ENCODE measurements around the gene PRKD2. TPM values are rescaled to one million over a fixed set of nuclear protein-coding genes. Genes with fewer than 3 reads are reported as not detected.
A peak's percentile ranks its signal among the peaks of the same experiment; 100 is the strongest.
"Not testable (repeated sequence)": the region's sequence is repeated elsewhere in the genome, so short reads cannot be mapped to it uniquely, and the experiment has no call there.

PRKD2 gene
- polyA plus RNA-seq (2012; ENCODE audit: low read depth, missing spikeins) = 48.0 TPM

DNA sequence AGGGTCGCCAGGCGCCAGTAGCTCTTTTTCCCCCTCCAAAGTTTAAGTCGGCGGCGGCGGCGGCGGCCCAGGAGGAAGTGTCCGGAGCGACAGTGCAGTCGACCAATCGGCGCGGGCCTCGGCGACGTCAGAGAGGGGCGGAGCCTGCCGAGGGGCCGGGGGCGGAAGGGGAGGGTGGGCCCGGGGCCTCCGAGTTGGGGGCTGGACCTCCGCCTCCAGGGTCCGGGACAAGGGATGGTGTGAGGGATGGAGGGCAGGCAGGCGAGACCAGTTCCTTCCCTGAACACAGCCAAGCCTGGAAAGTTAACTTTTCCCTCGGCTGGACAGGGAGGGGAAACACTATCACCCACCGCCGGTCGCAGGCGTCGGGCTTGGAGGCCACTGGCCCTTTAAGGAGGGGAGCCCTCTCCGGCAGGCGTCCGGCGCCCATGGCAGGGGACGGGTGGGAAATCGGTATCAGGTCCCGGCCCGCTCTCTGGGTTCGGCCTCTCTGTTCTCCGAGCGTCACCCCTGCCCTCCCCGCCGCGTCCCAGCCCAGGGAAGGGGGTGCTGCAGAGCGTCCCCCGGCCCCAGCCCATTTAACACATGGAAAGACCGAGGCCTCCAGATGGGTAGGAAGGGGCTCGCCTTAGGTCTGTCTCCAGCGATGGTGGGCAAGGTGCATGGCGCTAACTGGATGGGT lies at the start of gene PRKD2:
Gene PRKD2, minus strand, starts transcription at position 81 of the 682 bp plus-strand sequence. CDS start 744 bp downstream, outside the sequence.
- no peak for TF ChIP-seq TAF1 (IDR thresholded peaks at IDR 0.05; ENCODE audit: low read depth, low read length)
- TF ChIP-seq SPI1 (IDR thresholded peaks at IDR 0.05; ENCODE audit: low read depth, low read length) = peak; percentile 56
- TF ChIP-seq POLR2AphosphoS5 (IDR thresholded peaks at IDR 0.05; ENCODE audit: low read depth, low read length) = 0 out of 2 replicates have a peak, but pooled peaks have one; percentile 16
- DNase-seq (ENCODE audit: insufficient read length, low spot score) (peak; percentile 89), FAIRE-seq (peak; percentile 90)

DNA sequence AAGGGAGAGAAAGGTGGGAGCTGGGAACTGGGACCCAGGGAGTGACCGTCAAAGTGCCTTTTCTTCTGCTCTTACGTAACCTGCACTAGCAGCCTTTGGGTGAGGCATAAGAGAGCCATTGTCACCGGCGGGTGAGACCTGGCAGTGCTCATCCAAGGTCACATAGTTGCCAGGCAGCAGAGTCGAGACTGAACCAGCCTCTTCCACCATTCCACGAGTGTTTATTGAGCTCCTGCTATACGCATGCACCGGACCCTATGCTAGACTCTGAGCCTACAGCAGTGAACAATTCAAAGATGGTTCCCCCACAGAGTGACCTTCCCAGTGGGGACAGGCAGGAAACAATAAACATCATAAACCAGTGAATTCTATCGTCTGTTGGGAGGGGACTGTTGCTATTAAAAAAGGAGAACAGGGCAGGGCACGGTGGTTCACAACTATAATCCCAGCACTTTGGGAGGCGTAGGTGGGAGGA lies 47.9 kb upstream of the PRKD2 start:
- DNase-seq (ENCODE audit: insufficient read length, low spot score) (no peak), FAIRE-seq (no peak)
- TF ChIP-seq POLR2A (IDR thresholded peaks at IDR 0.05; ENCODE audit: low read depth, low read length) = no peak

DNA sequence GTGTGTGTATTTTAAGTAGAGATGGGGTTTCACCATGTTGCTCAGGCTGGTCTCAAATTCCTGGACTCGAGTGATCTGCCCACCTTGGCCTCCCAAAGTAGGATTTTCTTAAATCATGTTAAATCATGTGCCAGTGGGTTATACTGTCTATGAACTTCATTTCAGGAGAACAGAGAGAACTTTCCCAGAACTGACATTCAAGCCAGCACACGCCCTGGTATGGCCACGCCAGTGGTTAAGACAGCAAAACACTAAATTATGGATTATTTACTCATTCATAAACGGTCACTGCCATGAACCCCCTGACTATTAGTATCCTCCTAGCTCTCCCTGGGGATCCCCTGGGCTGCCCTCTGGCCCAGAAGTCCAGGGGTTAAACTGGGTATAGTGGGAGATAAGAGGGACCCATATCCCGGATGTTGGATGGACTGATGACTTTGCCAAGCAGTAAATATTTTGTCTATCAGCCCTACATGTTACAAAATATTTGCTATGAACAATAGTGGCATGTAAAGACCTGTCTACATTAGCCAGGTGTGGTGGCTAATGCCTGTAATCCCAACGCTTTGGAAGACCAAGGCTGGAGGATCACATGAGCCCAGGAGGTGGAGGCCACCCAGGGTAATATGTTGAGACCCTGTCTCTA lies 45.5 kb upstream of the PRKD2 start:
- DNase-seq (ENCODE audit: insufficient read length, low spot score) (no peak), FAIRE-seq (no peak)
- TF ChIP-seq PAX5 (IDR thresholded peaks at IDR 0.05; ENCODE audit: insufficient read depth, low read length, severe bottlenecking) (no peak), POLR2AphosphoS5 (IDR thresholded peaks at IDR 0.05; ENCODE audit: low read depth, low read length) (no peak)

DNA sequence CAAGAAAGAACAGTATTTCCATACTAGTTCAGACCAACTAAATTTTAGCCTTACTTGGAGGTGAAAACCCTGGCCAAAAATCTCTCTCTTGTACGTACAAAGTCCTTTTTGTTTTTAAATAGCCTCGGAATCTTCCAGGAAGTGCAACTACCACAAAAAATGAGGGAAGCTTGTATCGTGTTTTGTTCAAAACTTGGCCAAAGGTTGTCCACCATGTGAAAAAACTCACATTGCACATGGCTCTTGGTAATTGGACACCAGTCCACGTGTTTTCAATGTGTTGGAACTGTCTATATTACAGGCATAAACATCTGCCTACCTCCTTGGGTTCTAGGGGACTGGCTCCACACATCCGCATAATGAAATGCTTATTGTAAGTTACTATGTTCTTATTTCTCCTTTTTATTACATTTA lies 44.5 kb upstream of the PRKD2 start:
- FAIRE-seq (no peak), DNase-seq (ENCODE audit: insufficient read length, low spot score) (no peak)
- TF ChIP-seq POLR2A (IDR thresholded peaks at IDR 0.05; ENCODE audit: low read depth, low read length) (no peak), PAX5 (IDR thresholded peaks at IDR 0.05; ENCODE audit: insufficient read depth, low read length, severe bottlenecking) (no peak), POLR2AphosphoS5 (IDR thresholded peaks at IDR 0.05; ENCODE audit: low read depth, low read length) (no peak), SPI1 (IDR thresholded peaks at IDR 0.05; ENCODE audit: low read depth, low read length) (no peak), POU2F2 (IDR thresholded peaks at IDR 0.05; ENCODE audit: low read depth, low read length) (no peak)

GRCh38 chr19:46760897-46761296 lies 44.0 kb upstream of the PRKD2 start:
- DNase-seq (ENCODE audit: insufficient read length, low spot score); FAIRE-seq: not testable (repeated sequence)

- no peak for DNase-seq (ENCODE audit: insufficient read length, low spot score)
- FAIRE-seq = no peak
- TF ChIP-seq TAF1 (IDR thresholded peaks at IDR 0.05; ENCODE audit: low read depth, low read length) = no peak
- no peak for TF ChIP-seq POLR2A (IDR thresholded peaks at IDR 0.05; ENCODE audit: low read depth, low read length)
- TF ChIP-seq SPI1 (IDR thresholded peaks at IDR 0.05; ENCODE audit: low read depth, low read length) = no peak
- no peak for TF ChIP-seq POLR2AphosphoS5 (IDR thresholded peaks at IDR 0.05; ENCODE audit: low read depth, low read length)
- TF ChIP-seq PAX5 (IDR thresholded peaks at IDR 0.05; ENCODE audit: insufficient read depth, low read length, severe bottlenecking) = no peak
- TF ChIP-seq POU2F2 (IDR thresholded peaks at IDR 0.05; ENCODE audit: low read depth, low read length) = no peak
Observed at GRCh38 chr19:46760363-46760762, 43.4 kb upstream of the PRKD2 start.

DNA sequence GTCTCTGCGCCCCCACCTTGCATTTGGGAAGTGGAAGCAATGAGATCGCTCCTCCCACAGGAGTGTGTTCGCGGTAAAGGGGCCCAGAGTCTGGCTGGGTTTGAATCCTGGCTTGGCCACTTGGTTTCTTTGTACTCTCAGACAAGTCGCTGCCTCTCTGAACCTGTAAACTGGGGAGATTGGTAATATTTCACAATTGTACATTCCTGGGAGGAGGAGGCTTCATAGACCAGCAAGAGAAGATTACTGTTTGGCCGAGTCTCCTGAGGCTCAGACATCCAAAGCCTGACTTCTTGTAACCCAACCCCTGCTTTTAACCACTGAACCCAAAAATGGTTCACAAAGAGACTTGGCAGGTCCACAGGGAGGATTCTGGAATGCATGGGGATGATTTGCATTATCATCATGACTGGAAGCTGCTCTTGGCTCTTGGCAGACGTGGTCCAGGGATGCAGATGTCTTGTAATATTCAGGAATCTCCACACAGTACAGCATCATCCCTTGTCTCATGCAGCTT lies 43.0 kb upstream of the PRKD2 start:
- TF ChIP-seq SPI1 (IDR thresholded peaks at IDR 0.05; ENCODE audit: low read depth, low read length) = no peak
- no peak for TF ChIP-seq TAF1 (IDR thresholded peaks at IDR 0.05; ENCODE audit: low read depth, low read length)
- no peak for TF ChIP-seq POU2F2 (IDR thresholded peaks at IDR 0.05; ENCODE audit: low read depth, low read length)
- TF ChIP-seq PAX5 (IDR thresholded peaks at IDR 0.05; ENCODE audit: insufficient read depth, low read length, severe bottlenecking) = no peak
- no peak for TF ChIP-seq POLR2AphosphoS5 (IDR thresholded peaks at IDR 0.05; ENCODE audit: low read depth, low read length)
- no peak for TF ChIP-seq POLR2A (IDR thresholded peaks at IDR 0.05; ENCODE audit: low read depth, low read length)
- FAIRE-seq = no peak
- DNase-seq (ENCODE audit: insufficient read length, low spot score) = no peak

DNA sequence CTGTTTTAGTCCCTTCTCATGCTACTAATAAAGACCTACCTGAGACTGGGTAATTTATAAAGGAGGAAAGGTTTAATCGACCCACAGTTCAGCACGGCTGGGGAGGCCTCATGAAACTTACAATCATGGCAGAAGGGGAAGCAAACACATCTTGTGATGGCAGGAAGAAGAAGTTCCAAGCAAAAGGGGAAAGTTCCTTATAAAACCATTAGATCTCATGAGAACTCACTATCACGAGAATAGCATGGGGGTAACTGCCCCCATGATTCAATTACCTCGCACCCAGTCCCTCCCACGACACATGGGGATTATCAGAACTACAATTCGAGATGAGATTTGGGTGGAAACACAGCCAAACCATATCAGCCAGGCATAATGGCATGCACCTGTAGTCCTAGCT lies 42.3 kb upstream of the PRKD2 start:
- DNase-seq (ENCODE audit: insufficient read length, low spot score) (no peak), FAIRE-seq (no peak)
- TF ChIP-seq POLR2A (IDR thresholded peaks at IDR 0.05; ENCODE audit: low read depth, low read length) (no peak), TAF1 (IDR thresholded peaks at IDR 0.05; ENCODE audit: low read depth, low read length) (no peak), POU2F2 (IDR thresholded peaks at IDR 0.05; ENCODE audit: low read depth, low read length) (no peak), POLR2AphosphoS5 (IDR thresholded peaks at IDR 0.05; ENCODE audit: low read depth, low read length) (no peak), PAX5 (IDR thresholded peaks at IDR 0.05; ENCODE audit: insufficient read depth, low read length, severe bottlenecking) (no peak), SPI1 (IDR thresholded peaks at IDR 0.05; ENCODE audit: low read depth, low read length) (no peak)

- DNase-seq (ENCODE audit: insufficient read length, low spot score) = no peak
- FAIRE-seq = no peak
- TF ChIP-seq POU2F2 (IDR thresholded peaks at IDR 0.05; ENCODE audit: low read depth, low read length) (no peak), SPI1 (IDR thresholded peaks at IDR 0.05; ENCODE audit: low read depth, low read length) (no peak), TAF1 (IDR thresholded peaks at IDR 0.05; ENCODE audit: low read depth, low read length) (no peak), POLR2A (IDR thresholded peaks at IDR 0.05; ENCODE audit: low read depth, low read length) (no peak), POLR2AphosphoS5 (IDR thresholded peaks at IDR 0.05; ENCODE audit: low read depth, low read length) (no peak), PAX5 (IDR thresholded peaks at IDR 0.05; ENCODE audit: insufficient read depth, low read length, severe bottlenecking) (no peak)
Observed at GRCh38 chr19:46756544-46756888, 39.6 kb upstream of the PRKD2 start.

GRCh38 chr19:46755853-46756543 lies 39.1 kb upstream of the PRKD2 start:
- TF ChIP-seq POU2F2 (IDR thresholded peaks at IDR 0.05; ENCODE audit: low read depth, low read length) (no peak), PAX5 (IDR thresholded peaks at IDR 0.05; ENCODE audit: insufficient read depth, low read length, severe bottlenecking) (no peak), TAF1 (IDR thresholded peaks at IDR 0.05; ENCODE audit: low read depth, low read length) (no peak), POLR2AphosphoS5 (IDR thresholded peaks at IDR 0.05; ENCODE audit: low read depth, low read length) (no peak), POLR2A (IDR thresholded peaks at IDR 0.05; ENCODE audit: low read depth, low read length) (no peak), SPI1 (IDR thresholded peaks at IDR 0.05; ENCODE audit: low read depth, low read length) (no peak)
- FAIRE-seq (no peak), DNase-seq (ENCODE audit: insufficient read length, low spot score) (no peak)

Measured in GM12891 (cell line).